ENCODE results near the gene TRIM31.

GRCh38 chr6:30066082-30066481, 46.8 kb downstream of the TRIM31 start:
- no peak for TF ChIP-seq CTCF (IDR thresholded peaks at IDR 0.05)
- no peak for TF ChIP-seq POLR2A (IDR thresholded peaks at IDR 0.05)

Measured in adrenal gland (tissue), 5 donors.